Gastrocnemius medialis (tissue), 4 donors: ENCODE results near the gene ARHGAP5. TPM values are rescaled to one million over a fixed set of nuclear protein-coding genes. Genes with fewer than 3 reads are reported as not detected.

Source experiments
- ATAC-seq, 2 donors: fragments of 150-250 bp; one replicate each; pipeline ENCODE4 v1.9.1; 2016
- DNase-seq, 2 donors: peaks; one replicate each; pipeline ENCODE4 v3.0.0-alpha.2; 2019
- H3K27ac ChIP-seq, 4 donors: fragments of 200-600 bp; sonication (generic); 1 replicate in 1 of 4; 2 replicates in 3 of 4; pipeline ENCODE4 v1.5.1; 2016 to 2018; ENCODE audit warnings: mild to moderate bottlenecking in 2 of 4, moderate library complexity in 1 of 4
- H3K27me3 ChIP-seq, 3 donors: fragments of 200-600 bp; sonication (generic) in 2 of 3; 1 replicate in 1 of 3; 2 replicates in 2 of 3; pipeline versions ENCODE4 v1.5.1 to v1.6.0; 2016 to 2019; ENCODE audit warnings: mild to moderate bottlenecking in 1 of 3, moderate library complexity in 1 of 3
- H3K36me3 ChIP-seq, 2 donors: fragments of 200-600 bp; sonication (generic) in 1 of 2; one replicate each; pipeline ENCODE4 v1.5.1; 2017 to 2018
- H3K4me1 ChIP-seq, 2 donors: fragments of 200-600 bp; sonication (generic) in 1 of 2; one replicate each; pipeline ENCODE4 v1.5.1; 2016 to 2017; ENCODE audit warnings: mild to moderate bottlenecking in 2 of 2
- H3K4me3 ChIP-seq, 4 donors: fragments of 200-600 bp; sonication (generic) in 3 of 4; 1 replicate in 1 of 4; 2 replicates in 3 of 4; pipeline ENCODE4 v1.5.1; 2016 to 2019; ENCODE audit warnings: mild to moderate bottlenecking in 2 of 4
- H3K9me3 ChIP-seq, 3 donors: fragments of 200-600 bp; sonication (generic) in 2 of 3; 1 replicate in 1 of 3; 2 replicates in 2 of 3; pipeline ENCODE4 v1.5.1; 2016 to 2019
- POLR2A ChIP-seq, 2 donors: fragments of 450-650 bp; IDR thresholded peaks; one replicate each; pipeline ENCODE4 v1.6.1; 2017; ENCODE audit warnings: antibody characterized with exemption in 2 of 2, mild to moderate bottlenecking in 2 of 2, moderate library complexity in 2 of 2
- in situ Hi-C, 4 donors: fragments of 200-750 bp; cut with MboI; loops; one replicate each; pipeline versions ENCODE4 v1.15.0 to v1.8.0; 2017; ENCODE audit warnings: low sequenced_read_pairs in 4 of 4
- intact Hi-C: fragments of 100-400 bp; cut with DNase I; formaldehyde crosslinking; loops from one replicate; pipeline ENCODE4 v1.15.1; 2023; ENCODE audit warnings: low total_unique reads
- total RNA-seq, 4 donors: library from RNA; depleted of rRNA; stranded (reverse); fragments of >200 nt; gene quantifications; one replicate each; pipeline versions ENCODE4 v1.1.0 to v1.2.3, GENCODE V29; 2016
- TF ChIP-seq, protein P1 (sequence below), 5 experiments: fragments of 450-650 bp in 3 of 5; fragments of 200-600 bp in 2 of 5; sonication (generic) in 2 of 5; IDR thresholded peaks in 4 of 5; conservative IDR thresholded peaks in 1 of 5; 1 replicate in 4 of 5; 2 replicates in 1 of 5; pipeline ENCODE4 v1.5.1; 2016 to 2019; ENCODE audit warnings: antibody characterized with exemption in 5 of 5, mild to moderate bottlenecking in 3 of 5, moderate library complexity in 3 of 5

ARHGAP5 gene
- total RNA-seq, 4 donors from 2014 or later = 56.5 to 76.9 (median 66.9) TPM

GRCh38 chr14:32150392-32150791 is 73.3 kb downstream of the ARHGAP5 start:
- in situ Hi-C loops (no loop called here), intact Hi-C loops (no loop called here)
- H3K4me1 ChIP-seq = no peaks in the 10 kb centered on the region
- no peaks in the 10 kb centered on the region for H3K27me3 ChIP-seq
- no peak for TF ChIP-seq POLR2A (IDR thresholded peaks at IDR 0.05)
- TF ChIP-seq, protein P1, sequence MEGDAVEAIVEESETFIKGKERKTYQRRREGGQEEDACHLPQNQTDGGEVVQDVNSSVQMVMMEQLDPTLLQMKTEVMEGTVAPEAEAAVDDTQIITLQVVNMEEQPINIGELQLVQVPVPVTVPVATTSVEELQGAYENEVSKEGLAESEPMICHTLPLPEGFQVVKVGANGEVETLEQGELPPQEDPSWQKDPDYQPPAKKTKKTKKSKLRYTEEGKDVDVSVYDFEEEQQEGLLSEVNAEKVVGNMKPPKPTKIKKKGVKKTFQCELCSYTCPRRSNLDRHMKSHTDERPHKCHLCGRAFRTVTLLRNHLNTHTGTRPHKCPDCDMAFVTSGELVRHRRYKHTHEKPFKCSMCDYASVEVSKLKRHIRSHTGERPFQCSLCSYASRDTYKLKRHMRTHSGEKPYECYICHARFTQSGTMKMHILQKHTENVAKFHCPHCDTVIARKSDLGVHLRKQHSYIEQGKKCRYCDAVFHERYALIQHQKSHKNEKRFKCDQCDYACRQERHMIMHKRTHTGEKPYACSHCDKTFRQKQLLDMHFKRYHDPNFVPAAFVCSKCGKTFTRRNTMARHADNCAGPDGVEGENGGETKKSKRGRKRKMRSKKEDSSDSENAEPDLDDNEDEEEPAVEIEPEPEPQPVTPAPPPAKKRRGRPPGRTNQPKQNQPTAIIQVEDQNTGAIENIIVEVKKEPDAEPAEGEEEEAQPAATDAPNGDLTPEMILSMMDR (IDR thresholded peaks at IDR 0.05 in 4 of 5, conservative IDR thresholded peaks at IDR 0.05 in 1 of 5) = no peak
- H3K36me3 ChIP-seq = peaks cover 0 to 58% of the 10 kb centered on the region in 2 donors
- H3K9me3 ChIP-seq = no peaks in the 10 kb centered on the region
- ATAC-seq (no peak), DNase-seq (no peak)
- no peak overlapping the region for H3K27ac ChIP-seq
- no peak overlapping the region for H3K4me3 ChIP-seq

DNA sequence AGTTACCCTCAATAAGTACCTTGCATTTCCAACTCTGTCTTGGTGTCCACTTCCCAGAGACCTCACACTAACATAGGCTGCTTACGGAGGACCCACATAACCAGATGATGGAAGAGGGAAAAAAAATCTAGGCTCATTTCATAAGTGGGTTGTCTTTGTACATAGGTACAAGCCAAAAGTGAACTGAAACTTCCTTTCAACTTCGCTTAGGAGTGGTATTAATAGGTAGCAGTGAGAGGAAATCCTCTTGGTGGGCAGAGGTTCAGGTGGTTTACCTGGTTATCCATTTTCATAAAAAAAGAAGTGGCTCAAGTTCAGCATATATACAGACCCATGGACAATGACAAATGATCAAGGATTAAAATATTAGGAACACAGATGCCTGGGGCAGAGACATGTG is 88.9 kb downstream of the ARHGAP5 start:
- H3K27me3 ChIP-seq = no peaks in the 10 kb centered on the region
- H3K36me3 ChIP-seq = no peaks in the 10 kb centered on the region
- no peaks in the 10 kb centered on the region for H3K9me3 ChIP-seq
- in situ Hi-C loops = no loop called here
- no peaks in the 10 kb centered on the region for H3K4me1 ChIP-seq
- no peak for DNase-seq
- no peak for TF ChIP-seq POLR2A (IDR thresholded peaks at IDR 0.05)
- TF ChIP-seq, protein P1 (IDR thresholded peaks at IDR 0.05 in 4 of 5, conservative IDR thresholded peaks at IDR 0.05 in 1 of 5) = no peak
- no peak overlapping the region for H3K4me3 ChIP-seq
- no peak for ATAC-seq
- intact Hi-C loops = no loop called here
- H3K27ac ChIP-seq = no peak overlapping the region

DNA sequence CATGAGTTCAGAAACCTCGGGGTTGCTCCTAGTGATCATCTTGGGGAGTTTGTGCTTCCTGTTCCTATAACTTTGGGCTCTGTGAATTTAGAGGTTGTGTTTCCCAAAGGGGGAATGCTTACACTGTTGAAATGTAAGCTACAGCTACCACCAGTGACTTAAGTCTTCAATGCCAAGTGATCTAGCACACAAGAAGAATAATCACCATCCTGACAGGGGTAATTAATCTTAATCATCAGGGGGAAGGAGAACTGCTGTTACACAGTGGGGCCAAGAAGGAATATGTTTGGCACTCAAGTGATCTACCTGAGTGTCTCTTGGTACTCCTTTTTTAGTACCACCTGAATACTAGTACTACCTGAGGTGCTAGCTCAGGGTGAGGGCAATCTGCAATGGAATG is 89.8 kb downstream of the ARHGAP5 start:
- in situ Hi-C loops = no loop called here
- Histone ChIP-seq H3K36me3 (no peaks in the 10 kb centered on the region), H3K27me3 (no peaks in the 10 kb centered on the region), H3K27ac (no peak overlapping the region), H3K4me3 (no peak overlapping the region), H3K9me3 (no peaks in the 10 kb centered on the region), H3K4me1 (no peaks in the 10 kb centered on the region)
- no peak for TF ChIP-seq POLR2A (IDR thresholded peaks at IDR 0.05)
- TF ChIP-seq, protein P1 (IDR thresholded peaks at IDR 0.05 in 4 of 5, conservative IDR thresholded peaks at IDR 0.05 in 1 of 5) = no peak
- no peak for ATAC-seq
- DNase-seq = no peak
- intact Hi-C loops = no loop called here

- TF ChIP-seq, protein P1 (IDR thresholded peaks at IDR 0.05 in 4 of 5, conservative IDR thresholded peaks at IDR 0.05 in 1 of 5) = no peak
- no peak for TF ChIP-seq POLR2A (IDR thresholded peaks at IDR 0.05)
- Histone ChIP-seq H3K9me3 (no peaks in the 10 kb centered on the region), H3K36me3 (no peaks in the 10 kb centered on the region), H3K4me3 (no peak overlapping the region), H3K27me3 (no peaks in the 10 kb centered on the region), H3K4me1 (no peaks in the 10 kb centered on the region), H3K27ac (no peak overlapping the region)
- intact Hi-C loops = no loop called here
- DNase-seq (no peak), ATAC-seq (no peak)
- in situ Hi-C loops = no loop called here
These were observed 90.8 kb downstream of the ARHGAP5 start for GRCh38 chr14:32167907-32168306.

GRCh38 chr14:32169191-32169590 is 92.1 kb downstream of the ARHGAP5 start:
- no peak for ATAC-seq
- in situ Hi-C loops = no loop called here
- TF ChIP-seq, protein P1 (IDR thresholded peaks at IDR 0.05 in 4 of 5, conservative IDR thresholded peaks at IDR 0.05 in 1 of 5) = no peak
- no peak for TF ChIP-seq POLR2A (IDR thresholded peaks at IDR 0.05)

More at GRCh38 chr14:32169191-32169590, 92.1 kb downstream of the ARHGAP5 start:
- Histone ChIP-seq H3K9me3 (no peaks in the 10 kb centered on the region), H3K27me3 (no peaks in the 10 kb centered on the region), H3K27ac (no peak overlapping the region), H3K36me3 (no peaks in the 10 kb centered on the region), H3K4me3 (no peak overlapping the region), H3K4me1 (no peaks in the 10 kb centered on the region)
- intact Hi-C loops = no loop called here
- DNase-seq = no peak
